HL-60 (cell line): ENCODE measurements around the gene CYSLTR1.
"Not testable (repeated sequence)": the region's sequence is repeated elsewhere in the genome, so short reads cannot be mapped to it uniquely, and the experiment has no call there.

ENCODE experiments used
- DNase-seq, 2 experiments: peaks; one replicate each; pipeline ENCODE4 v3.0.0-alpha.2; 2010 to 2020; ENCODE audit warnings: low read depth in 1 of 2, low spot score in 1 of 2
- H3K27ac ChIP-seq: fragments of 250-450 bp; sonication (Bioruptor Pico); replicated peaks from 2 replicates; pipeline ENCODE4 v1.5.1; 2020; ENCODE audit warnings: mild to moderate bottlenecking, moderate library complexity
- H3K27me3 ChIP-seq: fragments of 250-450 bp; sonication (Bioruptor Pico); 2 replicates; pipeline ENCODE4 v1.5.1; 2021; ENCODE audit warnings: mild to moderate bottlenecking, moderate library complexity; ENCODE audit not compliant: insufficient read depth, poor library complexity, severe bottlenecking
- H3K4me3 ChIP-seq: replicated peaks from 2 replicates; pipeline ENCODE4 v1.5.1; 2011; ENCODE audit warnings: mild to moderate bottlenecking, control low read depth, low read length; ENCODE audit not compliant: insufficient read depth
- CTCF ChIP-seq: IDR thresholded peaks from one replicate; pipeline ENCODE4 v1.5.1; 2011; ENCODE audit warnings: low read length, control low read depth, inconsistent platforms; ENCODE audit not compliant: insufficient read depth
- GABPA ChIP-seq: IDR thresholded peaks from 2 replicates; pipeline ENCODE4 v1.6.1; 2012; ENCODE audit warnings: low read depth
- POLR2AphosphoS5 ChIP-seq: IDR thresholded peaks from 2 replicates; pipeline ENCODE4 v1.6.1; 2012; ENCODE audit warnings: low read depth
- SPI1 ChIP-seq: IDR thresholded peaks from 2 replicates; pipeline ENCODE4 v1.6.1; 2012; ENCODE audit warnings: low read depth, mild to moderate bottlenecking, borderline replicate concordance
- TF ChIP-seq, protein P1 (sequence below): IDR thresholded peaks from 2 replicates; pipeline ENCODE4 v1.6.1; 2012; ENCODE audit warnings: low read depth; ENCODE audit not compliant: insufficient replicate concordance

The CYSLTR1 gene

GRCh38 chrX:78313526-78313925, 13.9 kb downstream of the CYSLTR1 start:
- DNase-seq: no peak
- no peaks in the 10 kb centered on the region for H3K27me3 ChIP-seq
- H3K27ac ChIP-seq: peak overlapping the region; percentile 51; the same call in 1 of the 2 replicates
- H3K4me3 ChIP-seq: no peak overlapping the region
- TF ChIP-seq, protein P1, sequence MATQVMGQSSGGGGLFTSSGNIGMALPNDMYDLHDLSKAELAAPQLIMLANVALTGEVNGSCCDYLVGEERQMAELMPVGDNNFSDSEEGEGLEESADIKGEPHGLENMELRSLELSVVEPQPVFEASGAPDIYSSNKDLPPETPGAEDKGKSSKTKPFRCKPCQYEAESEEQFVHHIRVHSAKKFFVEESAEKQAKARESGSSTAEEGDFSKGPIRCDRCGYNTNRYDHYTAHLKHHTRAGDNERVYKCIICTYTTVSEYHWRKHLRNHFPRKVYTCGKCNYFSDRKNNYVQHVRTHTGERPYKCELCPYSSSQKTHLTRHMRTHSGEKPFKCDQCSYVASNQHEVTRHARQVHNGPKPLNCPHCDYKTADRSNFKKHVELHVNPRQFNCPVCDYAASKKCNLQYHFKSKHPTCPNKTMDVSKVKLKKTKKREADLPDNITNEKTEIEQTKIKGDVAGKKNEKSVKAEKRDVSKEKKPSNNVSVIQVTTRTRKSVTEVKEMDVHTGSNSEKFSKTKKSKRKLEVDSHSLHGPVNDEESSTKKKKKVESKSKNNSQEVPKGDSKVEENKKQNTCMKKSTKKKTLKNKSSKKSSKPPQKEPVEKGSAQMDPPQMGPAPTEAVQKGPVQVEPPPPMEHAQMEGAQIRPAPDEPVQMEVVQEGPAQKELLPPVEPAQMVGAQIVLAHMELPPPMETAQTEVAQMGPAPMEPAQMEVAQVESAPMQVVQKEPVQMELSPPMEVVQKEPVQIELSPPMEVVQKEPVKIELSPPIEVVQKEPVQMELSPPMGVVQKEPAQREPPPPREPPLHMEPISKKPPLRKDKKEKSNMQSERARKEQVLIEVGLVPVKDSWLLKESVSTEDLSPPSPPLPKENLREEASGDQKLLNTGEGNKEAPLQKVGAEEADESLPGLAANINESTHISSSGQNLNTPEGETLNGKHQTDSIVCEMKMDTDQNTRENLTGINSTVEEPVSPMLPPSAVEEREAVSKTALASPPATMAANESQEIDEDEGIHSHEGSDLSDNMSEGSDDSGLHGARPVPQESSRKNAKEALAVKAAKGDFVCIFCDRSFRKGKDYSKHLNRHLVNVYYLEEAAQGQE: no peak
- TF ChIP-seq CTCF (no peak), POLR2AphosphoS5 (no peak), GABPA (no peak), SPI1 (no peak)

- H3K27me3 ChIP-seq: no peaks in the 10 kb centered on the region
- TF ChIP-seq POLR2AphosphoS5 (no peak), SPI1 (no peak), GABPA (no peak), CTCF (no peak)
- TF ChIP-seq, protein P1: no peak
- no peak overlapping the region for H3K4me3 ChIP-seq
- DNase-seq: no peak
- no peak overlapping the region for H3K27ac ChIP-seq
Measured at GRCh38 chrX:78307665-78308064, 19.7 kb downstream of the CYSLTR1 start.

GRCh38 chrX:78303086-78303485, 24.3 kb downstream of the CYSLTR1 start:
- Histone ChIP-seq H3K27me3 (no peaks in the 10 kb centered on the region), H3K4me3 (no peak overlapping the region), H3K27ac (no peak overlapping the region)
- DNase-seq: no peak
- TF ChIP-seq CTCF (no peak), POLR2AphosphoS5 (no peak), GABPA (no peak), SPI1 (no peak)
- TF ChIP-seq, protein P1: no peak

- not testable (repeated sequence) for H3K27ac ChIP-seq, H3K4me3 ChIP-seq, H3K27me3 ChIP-seq, DNase-seq
Measured at GRCh38 chrX:78300933-78301332, 26.5 kb downstream of the CYSLTR1 start.
